Measurements from ENCODE around the gene R3HDML. TPM values are rescaled to one million over a fixed set of nuclear protein-coding genes. Genes with fewer than 3 reads are reported as not detected.
A peak's percentile ranks its signal among the peaks of the same experiment; 100 is the strongest.

The R3HDML gene
- total and polyA plus RNA-seq, 9 of the 15 experiments (the other 6 are each of a cell fraction or from before 2014, with no cell fraction given), result not detected

- FAIRE-seq (no peak), ATAC-seq (no peak), DNase-seq (ENCODE audit: extremely low read depth in 1 of 4, low spot score in 3 of 4) (no peak)
- WGBS (ENCODE audit: insufficient coverage, low coverage, missing lambda C conversion rate), result 2% methylated on average over 6 of the region's 6 CpGs
- CTCF ChIA-PET (ENCODE audit: low intra/inter-chr PET ratio), result no interaction called here
- H3K4me1 ChIP-seq (replicated peaks in 1 of 2; ENCODE audit: control insufficient read depth in 2 of 2, insufficient read depth in 2 of 2, low read length in 2 of 2), result peaks cover 0 to 3% of the 10 kb centered on the region in 2 experiments; a peak in 2 of 5 replicates
- H2AFZ ChIP-seq (ENCODE audit: low read depth, low read length), result no peak overlapping the region
- no peak for TF ChIP-seq ZNF384 (IDR thresholded peaks at IDR 0.05; ENCODE audit: low read depth, low read length)
- no peak for TF ChIP-seq GTF3C2 (IDR thresholded peaks at IDR 0.05; ENCODE audit: borderline replicate concordance, extremely low read depth, insufficient read length)
- TF ChIP-seq KLF10 (CRISPR knock-in tag; IDR thresholded peaks at IDR 0.05), result no peak
- TF ChIP-seq SMC3 (conservative IDR thresholded peaks at IDR 0.05; ENCODE audit: insufficient read depth, low read depth, low read length), result no peak
- no peak for TF ChIP-seq GATAD2A (IDR thresholded peaks at IDR 0.05)
- no peak for TF ChIP-seq BRCA1 (IDR thresholded peaks at IDR 0.05)
- TF ChIP-seq BRCA1 (CRISPR knock-in tag; IDR thresholded peaks at IDR 0.05), result no peak
- TF ChIP-seq ZKSCAN8 (CRISPR knock-in tag; IDR thresholded peaks at IDR 0.05), result no peak
- TF ChIP-seq BMI1 (IDR thresholded peaks at IDR 0.05; ENCODE audit: low read length), result no peak
- no peak for TF ChIP-seq NELFE (IDR thresholded peaks at IDR 0.05; ENCODE audit: insufficient read depth, insufficient read length)
- no peak for TF ChIP-seq FOXJ3 (CRISPR knock-in tag; IDR thresholded peaks at IDR 0.05)
- TF ChIP-seq THAP12 (CRISPR knock-in tag; IDR thresholded peaks at IDR 0.05), result no peak
- TF ChIP-seq NFYB (IDR thresholded peaks at IDR 0.05; ENCODE audit: extremely low read depth, insufficient read length), result no peak
- TF ChIP-seq DEAF1 (CRISPR knock-in tag; IDR thresholded peaks at IDR 0.05), result no peak
- no peak overlapping the region for H3K4me3 ChIP-seq
- no peaks in the 10 kb centered on the region for H4K20me1 ChIP-seq (replicated peaks; ENCODE audit: control insufficient read depth, insufficient read depth, low read length)
- H3K9me1 ChIP-seq (ENCODE audit: control insufficient read depth, insufficient read depth, low read length), result no peaks in the 10 kb centered on the region
- in situ Hi-C loops (cut with MboI), result no loop called here
- H3K27me3 ChIP-seq (ENCODE audit: control insufficient read depth in 2 of 2, insufficient read depth in 2 of 2, low read length in 2 of 2), result peaks cover 12 to 22% of the 10 kb centered on the region in 2 experiments; a peak in 4 of 5 replicates
- no peaks in the 10 kb centered on the region for H3K9me3 ChIP-seq (replicated peaks; ENCODE audit: control insufficient read depth, insufficient read depth, low read depth, low read length)
- BruUV-seq (replicated peaks), result no TSS peak
- intact Hi-C loops (cut with micrococcal nuclease), result no loop called here
- no peak overlapping the region for H3K27ac ChIP-seq (ENCODE audit: extremely low read depth, low read depth, low read length)
- POLR2A ChIA-PET, result interaction anchor here (1.0 kb wide), 1 partner anchor 84 kb away, joined by 3 read pairs; no protein-coding TSS in a partner anchor
- H3K9ac ChIP-seq (ENCODE audit: insufficient read depth in 1 of 2, low read depth in 2 of 2, low read length in 2 of 2), result peak overlapping the region in 1 of 2 experiments; percentile 17; a peak in 1 of 4 replicates
- no peaks in the 10 kb centered on the region for H3K36me3 ChIP-seq (ENCODE audit: control insufficient read depth, insufficient read depth, low read length)
- H3K4me2 ChIP-seq (ENCODE audit: insufficient read depth, low read length), result no peak overlapping the region
- H3K79me2 ChIP-seq (ENCODE audit: control insufficient read depth, insufficient read depth, low read length), result no peaks in the 10 kb centered on the region
These were observed 13.7 kb downstream of the R3HDML start for GRCh38 chr20:44350567-44350966.

All from K562 (cell line).